HepG2 (cell line): ENCODE results near the gene GFER. TPM values are rescaled to one million over a fixed set of nuclear protein-coding genes. Genes with fewer than 3 reads are reported as not detected.

ENCODE experiments used
- ESRRA ChIP-seq: sonication (generic); formaldehyde crosslinking; IDR thresholded peaks from 2 replicates; pipeline ENCODE4 v1.5.1; 2020; ENCODE audit warnings: mild to moderate bottlenecking, low read depth, missing genetic modification reagents
- ETV5 ChIP-seq: IDR thresholded peaks from 2 replicates; pipeline ENCODE4 v1.6.1; 2018; ENCODE audit warnings: missing biosample characterization, missing genetic modification reagents, inconsistent platforms, borderline replicate concordance
- JUNB ChIP-seq: sonication (generic); formaldehyde crosslinking; IDR thresholded peaks from 2 replicates; pipeline ENCODE4 v1.8.0; 2022; ENCODE audit warnings: missing genetic modification reagents, mild to moderate bottlenecking, borderline replicate concordance
- NCOA5 ChIP-seq: sonication (generic); formaldehyde crosslinking; IDR thresholded peaks from 2 replicates; pipeline ENCODE4 v1.4.0; 2020; ENCODE audit warnings: missing genetic modification reagents
- RARG ChIP-seq: sonication (generic); formaldehyde crosslinking; IDR thresholded peaks from 2 replicates; pipeline ENCODE4 v1.4.0; 2020; ENCODE audit warnings: low read depth, mild to moderate bottlenecking, missing genetic modification reagents
- XRCC5 ChIP-seq: fragments of 200-400 bp; formaldehyde crosslinking; optimal IDR thresholded peaks from 2 replicates; pipeline ENCODE3; 2017; ENCODE audit warnings: mild to moderate bottlenecking, low read length
- ZNF678 ChIP-seq: sonication (generic); formaldehyde crosslinking; IDR thresholded peaks from 2 replicates; pipeline ENCODE4 v1.4.0; 2020; ENCODE audit warnings: mild to moderate bottlenecking, missing genetic modification reagents
- ZNF790 ChIP-seq: sonication (generic); formaldehyde crosslinking; IDR thresholded peaks from 2 replicates; pipeline ENCODE4 v1.8.0; 2022; ENCODE audit warnings: missing genetic modification reagents, mild to moderate bottlenecking, borderline replicate concordance
- ZNF879 ChIP-seq: sonication (generic); formaldehyde crosslinking; IDR thresholded peaks from 2 replicates; pipeline ENCODE4 v1.8.1; 2023; ENCODE audit warnings: missing genetic modification reagents
- polyA plus RNA-seq, 8 experiments: library from polyadenylated mRNA; depleted of rRNA in 3 of 8; stranded (reverse) in 7 of 8; unstranded in 1 of 8; fragments of >200 nt; fragmentation: Illumina TruSeq in 4 of 8; extraction: Trizol in 4 of 8; gene quantifications; 2 replicates each; pipeline versions ENCODE4 v1.2.1 to v1.2.3, GENCODE V29; 2011 to 2016; ENCODE audit warnings: low read depth in 4 of 8, missing spikeins in 1 of 8, mixed read lengths in 1 of 8; ENCODE audit not compliant: insufficient read depth in 1 of 8
- total RNA-seq, 5 experiments: library from RNA; depleted of rRNA; stranded (reverse); fragments of >200 nt; fragmentation: Illumina TruSeq; extraction: Trizol; gene quantifications; 2 replicates each; pipeline ENCODE4 v1.2.3, GENCODE V29; 2016; ENCODE audit warnings: low read depth in 1 of 5
- TF ChIP-seq, protein P1 (sequence below): sonication (generic); formaldehyde crosslinking; IDR thresholded peaks from 2 replicates; pipeline ENCODE4 v1.4.0; 2020; ENCODE audit warnings: missing genetic modification reagents
- TF ChIP-seq, protein P2 (sequence below): sonication (generic); formaldehyde crosslinking; IDR thresholded peaks from 2 replicates; pipeline ENCODE4 v1.9.0; 2021; ENCODE audit warnings: missing genetic modification reagents, mild to moderate bottlenecking, borderline replicate concordance
- TF ChIP-seq, protein P3 (sequence below): IDR thresholded peaks from 2 replicates; pipeline ENCODE4 v1.6.1; 2016; ENCODE audit warnings: low read depth, control low read depth
- TF ChIP-seq, protein P4 (sequence below): sonication (generic); formaldehyde crosslinking; IDR thresholded peaks from 2 replicates; pipeline ENCODE4 v1.5.1; 2020; ENCODE audit warnings: mild to moderate bottlenecking, missing genetic modification reagents
- TF ChIP-seq, protein P5 (sequence below): sonication (generic); formaldehyde crosslinking; IDR thresholded peaks from 2 replicates; pipeline ENCODE4 v1.5.0; 2020; ENCODE audit warnings: mild to moderate bottlenecking, missing genetic modification reagents

The GFER gene
- total and polyA plus RNA-seq, 2 of the 13 experiments (the other 11 are each of a cell fraction or from before 2014, with no cell fraction given), result 28.6 to 71.7 TPM

DNA sequence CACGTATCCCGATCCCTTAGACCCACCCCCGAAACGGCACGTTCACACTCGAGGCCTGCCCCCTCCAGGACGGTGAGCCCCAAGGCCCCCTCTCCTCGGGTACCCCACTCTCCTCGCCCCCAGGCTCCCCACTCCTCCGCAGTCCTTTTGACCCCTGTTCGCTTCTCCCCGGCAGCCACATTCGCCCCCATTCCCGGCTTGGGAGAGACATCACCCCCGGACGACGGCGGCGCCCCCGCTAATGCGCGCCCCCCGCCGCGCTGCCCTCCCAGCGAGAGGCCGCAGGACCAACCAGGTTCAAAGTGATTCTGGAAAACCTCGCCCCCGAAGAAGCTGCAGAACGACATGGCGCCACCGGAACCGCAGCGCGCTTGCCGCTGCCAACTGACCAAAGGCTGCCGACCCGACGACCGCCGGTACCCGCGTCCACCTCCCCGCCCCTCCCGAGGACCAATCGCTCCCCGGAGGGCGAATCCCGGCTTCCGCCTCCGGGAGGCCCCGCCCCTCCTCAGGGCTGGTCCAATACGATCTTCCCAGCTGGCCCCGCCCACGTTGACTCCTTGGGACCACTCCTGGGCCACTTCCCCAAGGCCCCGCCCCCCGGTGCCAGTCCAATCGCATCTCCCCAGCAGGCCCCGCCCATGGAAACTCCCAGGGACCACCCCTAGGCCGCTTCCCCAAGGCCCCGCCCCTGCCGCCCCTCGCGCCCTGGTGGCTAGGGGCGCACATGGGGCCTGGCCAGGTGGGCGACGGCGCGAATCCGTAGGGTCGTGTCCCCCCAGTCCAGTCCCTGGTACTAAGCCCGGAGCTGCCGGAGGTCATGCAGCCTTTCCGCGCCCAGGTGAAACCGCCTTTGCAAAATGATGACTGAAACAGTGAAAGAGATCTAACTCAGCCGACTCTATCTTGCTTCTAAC, 40.9 kb upstream of the GFER start, which contains the start of gene MSRB1 (continued):
- TF ChIP-seq, protein P1, sequence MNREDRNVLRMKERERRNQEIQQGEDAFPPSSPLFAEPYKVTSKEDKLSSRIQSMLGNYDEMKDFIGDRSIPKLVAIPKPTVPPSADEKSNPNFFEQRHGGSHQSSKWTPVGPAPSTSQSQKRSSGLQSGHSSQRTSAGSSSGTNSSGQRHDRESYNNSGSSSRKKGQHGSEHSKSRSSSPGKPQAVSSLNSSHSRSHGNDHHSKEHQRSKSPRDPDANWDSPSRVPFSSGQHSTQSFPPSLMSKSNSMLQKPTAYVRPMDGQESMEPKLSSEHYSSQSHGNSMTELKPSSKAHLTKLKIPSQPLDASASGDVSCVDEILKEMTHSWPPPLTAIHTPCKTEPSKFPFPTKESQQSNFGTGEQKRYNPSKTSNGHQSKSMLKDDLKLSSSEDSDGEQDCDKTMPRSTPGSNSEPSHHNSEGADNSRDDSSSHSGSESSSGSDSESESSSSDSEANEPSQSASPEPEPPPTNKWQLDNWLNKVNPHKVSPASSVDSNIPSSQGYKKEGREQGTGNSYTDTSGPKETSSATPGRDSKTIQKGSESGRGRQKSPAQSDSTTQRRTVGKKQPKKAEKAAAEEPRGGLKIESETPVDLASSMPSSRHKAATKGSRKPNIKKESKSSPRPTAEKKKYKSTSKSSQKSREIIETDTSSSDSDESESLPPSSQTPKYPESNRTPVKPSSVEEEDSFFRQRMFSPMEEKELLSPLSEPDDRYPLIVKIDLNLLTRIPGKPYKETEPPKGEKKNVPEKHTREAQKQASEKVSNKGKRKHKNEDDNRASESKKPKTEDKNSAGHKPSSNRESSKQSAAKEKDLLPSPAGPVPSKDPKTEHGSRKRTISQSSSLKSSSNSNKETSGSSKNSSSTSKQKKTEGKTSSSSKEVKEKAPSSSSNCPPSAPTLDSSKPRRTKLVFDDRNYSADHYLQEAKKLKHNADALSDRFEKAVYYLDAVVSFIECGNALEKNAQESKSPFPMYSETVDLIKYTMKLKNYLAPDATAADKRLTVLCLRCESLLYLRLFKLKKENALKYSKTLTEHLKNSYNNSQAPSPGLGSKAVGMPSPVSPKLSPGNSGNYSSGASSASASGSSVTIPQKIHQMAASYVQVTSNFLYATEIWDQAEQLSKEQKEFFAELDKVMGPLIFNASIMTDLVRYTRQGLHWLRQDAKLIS (CRISPR knock-in tag), result no peak
- TF ChIP-seq ZNF879 (CRISPR knock-in tag) (peak; percentile 86; the same call in 1 of the 2 replicates), RARG (CRISPR knock-in tag) (0 out of 2 replicates have a peak, but pooled peaks have one; percentile 30), ZNF678 (CRISPR knock-in tag) (no peak), JUNB (CRISPR knock-in tag) (no peak), ZNF790 (CRISPR knock-in tag) (peak; percentile 33; the same call in 1 of the 2 replicates), ETV5 (CRISPR knock-in tag) (peak; percentile 60), ESRRA (peak; percentile 56; the same call in 1 of the 2 replicates), XRCC5 (peak; percentile 40), NCOA5 (CRISPR knock-in tag) (no peak)
- TF ChIP-seq, protein P2, sequence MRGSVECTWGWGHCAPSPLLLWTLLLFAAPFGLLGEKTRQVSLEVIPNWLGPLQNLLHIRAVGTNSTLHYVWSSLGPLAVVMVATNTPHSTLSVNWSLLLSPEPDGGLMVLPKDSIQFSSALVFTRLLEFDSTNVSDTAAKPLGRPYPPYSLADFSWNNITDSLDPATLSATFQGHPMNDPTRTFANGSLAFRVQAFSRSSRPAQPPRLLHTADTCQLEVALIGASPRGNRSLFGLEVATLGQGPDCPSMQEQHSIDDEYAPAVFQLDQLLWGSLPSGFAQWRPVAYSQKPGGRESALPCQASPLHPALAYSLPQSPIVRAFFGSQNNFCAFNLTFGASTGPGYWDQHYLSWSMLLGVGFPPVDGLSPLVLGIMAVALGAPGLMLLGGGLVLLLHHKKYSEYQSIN, result no peak
- TF ChIP-seq, protein P3, sequence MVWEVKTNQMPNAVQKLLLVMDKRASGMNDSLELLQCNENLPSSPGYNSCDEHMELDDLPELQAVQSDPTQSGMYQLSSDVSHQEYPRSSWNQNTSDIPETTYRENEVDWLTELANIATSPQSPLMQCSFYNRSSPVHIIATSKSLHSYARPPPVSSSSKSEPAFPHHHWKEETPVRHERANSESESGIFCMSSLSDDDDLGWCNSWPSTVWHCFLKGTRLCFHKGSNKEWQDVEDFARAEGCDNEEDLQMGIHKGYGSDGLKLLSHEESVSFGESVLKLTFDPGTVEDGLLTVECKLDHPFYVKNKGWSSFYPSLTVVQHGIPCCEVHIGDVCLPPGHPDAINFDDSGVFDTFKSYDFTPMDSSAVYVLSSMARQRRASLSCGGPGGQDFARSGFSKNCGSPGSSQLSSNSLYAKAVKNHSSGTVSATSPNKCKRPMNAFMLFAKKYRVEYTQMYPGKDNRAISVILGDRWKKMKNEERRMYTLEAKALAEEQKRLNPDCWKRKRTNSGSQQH, result 0 out of 2 replicates have a peak, but pooled peaks have one; percentile 53
- TF ChIP-seq, protein P4, sequence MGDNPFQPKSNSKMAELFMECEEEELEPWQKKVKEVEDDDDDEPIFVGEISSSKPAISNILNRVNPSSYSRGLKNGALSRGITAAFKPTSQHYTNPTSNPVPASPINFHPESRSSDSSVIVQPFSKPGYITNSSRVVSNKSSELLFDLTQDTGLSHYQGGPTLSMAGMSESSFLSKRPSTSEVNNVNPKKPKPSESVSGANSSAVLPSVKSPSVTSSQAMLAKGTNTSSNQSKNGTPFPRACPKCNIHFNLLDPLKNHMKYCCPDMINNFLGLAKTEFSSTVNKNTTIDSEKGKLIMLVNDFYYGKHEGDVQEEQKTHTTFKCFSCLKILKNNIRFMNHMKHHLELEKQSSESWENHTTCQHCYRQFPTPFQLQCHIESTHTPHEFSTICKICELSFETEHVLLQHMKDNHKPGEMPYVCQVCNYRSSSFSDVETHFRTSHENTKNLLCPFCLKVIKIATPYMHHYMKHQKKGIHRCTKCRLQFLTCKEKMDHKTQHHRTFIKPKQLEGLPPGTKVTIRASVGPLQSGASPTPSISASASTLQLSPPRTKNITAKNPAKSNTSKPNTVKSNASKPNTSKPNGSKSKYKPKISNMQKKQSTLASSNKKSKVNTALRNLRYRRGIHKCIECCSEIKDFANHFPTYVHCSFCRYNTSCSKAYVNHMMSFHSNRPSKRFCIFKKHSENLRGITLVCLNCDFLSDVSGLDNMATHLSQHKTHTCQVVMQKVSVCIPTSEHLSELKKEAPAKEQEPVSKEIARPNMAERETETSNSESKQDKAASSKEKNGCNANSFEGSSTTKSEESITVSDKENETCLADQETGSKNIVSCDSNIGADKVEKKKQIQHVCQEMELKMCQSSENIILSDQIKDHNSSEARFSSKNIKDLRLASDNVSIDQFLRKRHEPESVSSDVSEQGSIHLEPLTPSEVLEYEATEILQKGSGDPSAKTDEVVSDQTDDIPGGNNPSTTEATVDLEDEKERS (CRISPR knock-in tag), result peak; percentile 72; the same call in 1 of the 2 replicates
- TF ChIP-seq, protein P5, sequence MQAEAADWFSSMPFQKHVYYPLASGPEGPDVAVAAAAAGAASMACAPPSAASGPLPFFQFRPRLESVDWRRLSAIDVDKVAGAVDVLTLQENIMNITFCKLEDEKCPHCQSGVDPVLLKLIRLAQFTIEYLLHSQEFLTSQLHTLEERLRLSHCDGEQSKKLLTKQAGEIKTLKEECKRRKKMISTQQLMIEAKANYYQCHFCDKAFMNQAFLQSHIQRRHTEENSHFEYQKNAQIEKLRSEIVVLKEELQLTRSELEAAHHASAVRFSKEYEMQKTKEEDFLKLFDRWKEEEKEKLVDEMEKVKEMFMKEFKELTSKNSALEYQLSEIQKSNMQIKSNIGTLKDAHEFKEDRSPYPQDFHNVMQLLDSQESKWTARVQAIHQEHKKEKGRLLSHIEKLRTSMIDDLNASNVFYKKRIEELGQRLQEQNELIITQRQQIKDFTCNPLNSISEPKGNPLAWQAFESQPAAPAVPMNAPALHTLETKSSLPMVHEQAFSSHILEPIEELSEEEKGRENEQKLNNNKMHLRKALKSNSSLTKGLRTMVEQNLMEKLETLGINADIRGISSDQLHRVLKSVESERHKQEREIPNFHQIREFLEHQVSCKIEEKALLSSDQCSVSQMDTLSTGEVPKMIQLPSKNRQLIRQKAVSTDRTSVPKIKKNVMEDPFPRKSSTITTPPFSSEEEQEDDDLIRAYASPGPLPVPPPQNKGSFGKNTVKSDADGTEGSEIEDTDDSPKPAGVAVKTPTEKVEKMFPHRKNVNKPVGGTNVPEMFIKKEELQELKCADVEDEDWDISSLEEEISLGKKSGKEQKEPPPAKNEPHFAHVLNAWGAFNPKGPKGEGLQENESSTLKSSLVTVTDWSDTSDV (CRISPR knock-in tag), result no peak; the same call in 1 of the 2 replicates
